NCI-H226 (cell line): Measurements from ENCODE around the gene MOCOS.

ENCODE experiments used
- DNase-seq: peaks from one replicate; pipeline ENCODE4 v3.0.0-alpha.2; 2015

Gene MOCOS

DNA sequence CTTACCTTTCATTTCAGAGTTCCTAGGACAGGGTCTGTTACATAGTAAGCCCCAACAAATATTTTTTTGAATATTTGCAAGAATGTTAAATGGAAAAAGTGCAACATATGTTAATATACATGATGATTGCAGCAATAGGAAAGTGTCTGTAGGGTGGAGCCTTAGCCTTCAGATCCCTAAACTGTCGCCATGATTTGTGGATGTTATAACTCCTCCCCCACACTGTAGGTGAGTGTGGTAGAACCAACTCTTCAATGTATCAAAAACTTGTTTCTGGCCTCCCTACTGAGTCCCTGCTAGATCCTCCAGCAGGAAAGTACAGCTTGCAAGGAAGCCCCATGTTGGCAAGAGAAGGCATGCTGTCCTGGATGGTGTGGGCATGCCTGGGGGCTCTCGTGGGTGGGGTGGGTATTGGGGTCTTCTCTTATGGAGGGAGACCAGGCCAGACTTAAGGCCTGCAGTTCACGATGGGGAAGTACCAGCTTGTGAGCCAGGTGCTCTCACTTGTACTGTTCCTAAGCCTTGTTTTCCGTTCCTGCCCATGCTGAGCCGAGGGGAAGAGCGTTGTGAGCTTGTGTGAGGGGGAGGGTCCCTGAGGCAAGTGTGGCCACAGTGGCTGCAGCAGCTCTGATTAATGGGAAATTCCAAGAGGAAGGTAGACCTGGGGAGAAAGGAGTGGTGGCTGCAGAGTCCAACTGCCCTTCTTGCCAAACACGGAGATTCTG lies 121.6 kb downstream of the MOCOS start:
- DNase-seq: no peak

DNA sequence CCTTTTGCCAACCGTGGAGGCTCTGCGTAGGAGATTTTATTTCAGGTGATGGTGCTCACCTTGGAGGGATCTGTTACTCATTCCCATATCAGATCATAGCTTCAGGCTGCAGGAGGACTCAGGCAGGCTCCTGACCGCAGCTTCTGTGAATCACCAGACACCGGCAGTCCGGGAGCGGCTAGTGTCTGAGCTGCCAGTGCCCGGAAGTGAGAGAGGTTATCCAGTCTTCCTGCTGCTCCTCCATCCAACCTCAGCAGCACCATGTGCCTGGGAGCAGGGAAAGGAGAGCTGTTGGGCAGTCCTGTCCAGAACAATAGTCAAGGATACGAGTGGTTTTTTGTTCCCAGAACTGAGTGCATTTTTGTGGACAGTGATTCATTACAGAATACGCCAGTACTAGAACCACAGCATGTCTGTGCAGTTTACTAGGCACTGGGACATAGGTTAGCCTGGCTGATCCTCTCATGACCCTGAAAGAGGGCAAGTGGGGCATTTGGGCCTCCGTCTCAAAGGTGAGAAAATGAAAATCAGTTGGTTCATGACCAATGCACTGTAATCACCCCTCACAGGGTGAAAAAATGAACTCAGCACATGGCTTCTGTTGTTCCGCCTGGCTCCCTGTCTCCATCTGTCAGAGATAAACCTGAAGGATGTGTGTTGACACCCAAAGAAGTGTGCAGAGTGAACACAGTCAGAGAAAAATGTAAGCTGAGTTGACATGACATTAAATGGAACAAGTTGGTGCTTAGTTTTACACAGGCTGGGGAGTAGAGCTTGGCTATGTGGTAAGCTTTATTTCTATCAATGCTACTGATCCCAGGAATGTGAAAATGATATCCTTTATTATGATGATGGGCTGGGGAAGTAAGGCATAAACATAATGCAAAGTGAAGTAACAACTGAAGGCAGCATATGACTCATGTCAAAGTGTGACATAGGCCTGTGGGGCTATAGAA lies 122.4 kb downstream of the MOCOS start:
- DNase-seq: peak; percentile 96

DNA sequence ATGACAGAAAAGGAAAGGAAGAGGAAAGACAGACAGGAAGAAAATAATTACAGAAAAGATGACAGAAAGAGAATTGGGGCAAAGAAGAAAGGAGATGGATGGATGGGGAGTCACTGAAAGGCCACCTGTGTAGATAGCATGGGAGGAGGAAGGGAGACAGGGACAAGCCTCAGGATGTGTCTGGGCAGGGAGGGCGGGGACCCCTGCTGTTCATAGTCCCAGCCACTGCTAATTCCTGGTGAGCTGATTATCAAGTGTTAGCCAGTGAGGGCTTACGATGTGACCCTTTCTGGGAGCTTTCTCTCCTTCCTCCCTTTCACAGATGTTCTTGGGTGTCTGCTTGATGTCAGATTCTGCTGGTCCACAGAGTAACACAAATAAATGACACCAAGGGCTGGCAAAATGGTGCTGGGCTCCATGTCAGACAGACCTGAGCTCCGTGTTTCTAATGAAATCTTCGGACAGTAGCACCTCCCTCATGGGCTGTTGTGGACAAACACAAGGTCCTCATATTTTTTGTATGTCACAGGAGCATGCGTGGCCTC lies 123.8 kb downstream of the MOCOS start:
- no peak for DNase-seq

DNA sequence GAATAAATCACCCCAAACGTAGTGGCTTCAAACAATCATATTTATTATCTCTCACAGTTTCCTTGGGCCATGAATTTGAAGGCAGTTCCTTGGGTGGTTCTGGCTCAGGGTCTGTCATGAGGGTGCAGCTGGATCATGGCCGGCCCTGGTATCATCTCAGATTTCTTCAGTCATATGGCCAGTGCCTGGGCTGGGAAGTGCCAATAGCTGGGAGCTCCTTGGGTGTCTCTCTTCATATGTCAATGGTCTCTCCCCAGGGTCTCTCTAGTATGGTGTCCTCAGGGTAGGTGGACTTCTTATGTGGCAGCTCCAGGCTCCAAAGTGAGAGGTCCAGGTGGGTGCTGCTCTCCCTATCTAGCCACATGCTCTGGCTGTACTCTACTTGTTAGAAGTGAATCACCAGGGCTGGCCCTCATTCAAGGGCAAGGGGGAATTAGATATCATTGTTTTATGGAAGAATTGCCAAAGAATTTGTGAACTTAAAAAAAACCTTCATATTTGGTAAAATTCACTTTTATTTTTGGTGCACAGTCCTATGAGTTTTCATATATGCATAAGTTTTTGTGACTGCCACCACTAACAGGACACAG lies 125.6 kb downstream of the MOCOS start:
- no peak for DNase-seq

DNA sequence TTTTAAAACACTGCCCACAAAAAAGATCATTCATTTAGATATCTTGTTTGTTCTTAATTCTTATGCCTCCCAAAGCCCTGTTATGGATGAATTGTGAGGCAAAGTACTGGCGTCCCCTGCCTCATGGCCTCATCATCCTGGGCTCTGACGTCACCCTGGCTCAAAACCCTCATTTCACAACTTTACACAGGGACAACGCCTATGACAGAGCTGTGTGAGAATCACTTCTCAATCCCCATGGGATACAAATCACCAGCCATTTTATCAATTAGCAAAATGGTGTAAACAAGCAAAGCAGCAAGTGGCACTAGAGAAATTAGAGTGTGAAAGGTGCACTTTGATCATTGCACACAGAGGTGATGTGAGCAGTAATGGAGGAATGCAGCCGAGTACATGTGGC lies 126.8 kb downstream of the MOCOS start:
- DNase-seq: no peak

DNA sequence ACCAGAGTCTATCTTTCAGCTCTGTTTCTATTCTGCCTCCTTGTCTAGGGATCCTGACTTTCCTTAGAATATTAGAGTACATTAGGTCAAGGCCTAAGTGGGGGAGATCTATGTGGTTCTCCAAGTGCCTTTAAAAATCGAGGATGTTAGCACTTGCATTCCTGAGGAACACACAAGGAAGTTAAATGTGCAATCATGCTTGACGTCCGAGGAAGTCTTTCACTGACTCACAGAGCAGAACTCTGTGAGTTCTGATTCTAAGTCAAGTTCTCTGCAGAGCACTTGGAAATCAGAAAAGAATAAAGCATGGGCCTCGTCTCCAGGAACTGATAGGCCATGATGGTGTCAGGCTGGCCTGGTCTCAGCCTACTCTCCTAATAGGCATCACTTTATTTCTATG lies 127.5 kb downstream of the MOCOS start:
- peak; percentile 70 for DNase-seq

DNA sequence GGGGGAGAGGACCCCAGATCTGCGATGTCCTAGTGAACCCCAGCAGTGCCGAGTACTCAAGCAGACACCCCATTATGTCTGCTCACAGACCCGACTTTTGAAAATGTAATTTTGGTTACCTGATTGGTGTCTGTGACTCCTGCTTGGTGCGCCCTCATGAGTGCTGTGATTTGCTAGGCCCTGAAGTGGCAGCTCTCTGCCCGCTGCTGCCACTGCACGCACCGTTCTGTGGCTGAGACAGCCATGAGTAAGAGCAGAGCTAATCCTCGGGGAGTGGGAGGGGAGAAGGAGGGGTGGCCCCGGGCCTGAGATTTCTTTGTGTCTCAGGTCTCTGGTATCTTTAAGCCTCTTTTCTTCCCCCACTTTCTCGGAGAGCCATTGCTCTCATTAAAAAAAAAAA lies 128.4 kb downstream of the MOCOS start:
- DNase-seq: no peak

DNA sequence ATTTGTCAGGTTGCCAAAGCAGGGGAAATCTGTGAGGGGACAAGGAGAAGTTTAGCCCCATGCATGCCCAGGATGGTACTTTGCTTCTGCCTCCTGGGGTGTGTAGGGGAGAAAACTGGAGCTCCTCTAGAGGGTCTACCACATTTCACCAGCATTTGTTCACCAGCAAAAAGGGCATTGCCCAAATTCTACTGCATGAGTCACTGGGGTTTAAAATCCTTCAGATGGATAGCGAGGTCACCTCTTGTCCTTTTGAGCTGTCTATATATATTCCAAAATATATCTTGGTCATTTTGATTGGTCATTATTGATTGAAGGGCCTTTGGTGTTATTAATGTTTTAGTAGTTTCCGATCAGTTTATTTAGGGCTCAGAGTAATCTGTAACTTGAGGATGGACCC lies 128.9 kb downstream of the MOCOS start:
- no peak for DNase-seq
